H9 (cell line): ENCODE results near the gene YIPF2. TPM values are rescaled to one million over a fixed set of nuclear protein-coding genes. Genes with fewer than 3 reads are reported as not detected.
A peak's percentile ranks its signal among the peaks of the same experiment; 100 is the strongest.

ENCODE experiments used
- DNase-seq: peaks from one replicate; pipeline ENCODE4 v3.0.0-alpha.2; 2017
- H2AFZ ChIP-seq: one replicate; pipeline ENCODE4 v1.6.1; 2013; ENCODE audit warnings: mild to moderate bottlenecking, low read length, control low read depth, moderate library complexity
- H2AK5ac ChIP-seq: 2 replicates; pipeline ENCODE4 v1.6.1; 2013; ENCODE audit warnings: low read length, control low read depth, mixed read lengths; ENCODE audit not compliant: insufficient read length
- H2BK120ac ChIP-seq: one replicate; pipeline ENCODE4 v1.6.1; 2013; ENCODE audit warnings: low read depth, mild to moderate bottlenecking, low read length, control low read depth, inconsistent platforms; ENCODE audit not compliant: poor library complexity, severe bottlenecking
- H2BK12ac ChIP-seq: 2 replicates; pipeline ENCODE4 v1.6.1; 2013; ENCODE audit warnings: low read length, control low read depth, mixed read lengths, low read depth; ENCODE audit not compliant: insufficient read length
- H2BK15ac ChIP-seq: 2 replicates; pipeline ENCODE4 v1.6.1; 2013; ENCODE audit warnings: low read depth, low read length, control low read depth
- H2BK20ac ChIP-seq: one replicate; pipeline ENCODE4 v1.6.1; 2013; ENCODE audit warnings: low read depth, mild to moderate bottlenecking, low read length, control low read depth, inconsistent platforms; ENCODE audit not compliant: poor library complexity, severe bottlenecking
- H2BK5ac ChIP-seq: 2 replicates; pipeline ENCODE4 v1.6.1; 2013; ENCODE audit warnings: low read length, control low read depth, mixed read lengths; ENCODE audit not compliant: insufficient read length
- H3K14ac ChIP-seq: 2 replicates; pipeline ENCODE4 v1.6.1; 2013; ENCODE audit warnings: low read length, control low read depth; ENCODE audit not compliant: insufficient read depth
- H3K18ac ChIP-seq: 2 replicates; pipeline ENCODE4 v1.6.1; 2013; ENCODE audit warnings: low read depth, mild to moderate bottlenecking, mixed read lengths, low read length, control low read depth; ENCODE audit not compliant: insufficient read length
- H3K23ac ChIP-seq: 2 replicates; pipeline ENCODE4 v1.6.1; 2013; ENCODE audit warnings: low read length, control low read depth, mixed read lengths, low read depth; ENCODE audit not compliant: insufficient read length
- H3K23me2 ChIP-seq: 2 replicates; pipeline ENCODE4 v1.6.1; 2013; ENCODE audit warnings: low read depth, mild to moderate bottlenecking, mixed read lengths, low read length, control low read depth; ENCODE audit not compliant: insufficient read length, poor library complexity, severe bottlenecking
- H3K27ac ChIP-seq: 2 replicates; pipeline ENCODE4 v1.5.1; 2013; ENCODE audit warnings: low read length, control low read depth, mixed read lengths, low read depth; ENCODE audit not compliant: insufficient read length
- H3K27me3 ChIP-seq: 2 replicates; pipeline ENCODE4 v1.6.1; 2013; ENCODE audit warnings: low read length, control low read depth, inconsistent platforms; ENCODE audit not compliant: insufficient read depth
- H3K4ac ChIP-seq: 2 replicates; pipeline ENCODE4 v1.6.1; 2013; ENCODE audit warnings: low read depth, mild to moderate bottlenecking, control low read depth, inconsistent platforms, low read length, moderate library complexity
- H3K4me1 ChIP-seq: 2 replicates; pipeline ENCODE4 v1.6.1; 2013; ENCODE audit warnings: low read length, control low read depth, inconsistent platforms; ENCODE audit not compliant: insufficient read depth
- H3K4me2 ChIP-seq: 2 replicates; pipeline ENCODE4 v1.6.1; 2013; ENCODE audit warnings: low read length, control low read depth, mixed read lengths; ENCODE audit not compliant: insufficient read length, insufficient read depth
- H3K56ac ChIP-seq: 2 replicates; pipeline ENCODE4 v1.6.1; 2013; ENCODE audit warnings: low read depth, mild to moderate bottlenecking, mixed read lengths, low read length, control low read depth; ENCODE audit not compliant: insufficient read length
- H3K79me1 ChIP-seq: 2 replicates; pipeline ENCODE4 v1.6.1; 2013; ENCODE audit warnings: low read depth, mild to moderate bottlenecking, moderate library complexity, low read length, control low read depth, inconsistent platforms; ENCODE audit not compliant: insufficient read depth, poor library complexity, severe bottlenecking
- H3K79me2 ChIP-seq: 2 replicates; pipeline ENCODE4 v1.6.1; 2013; ENCODE audit warnings: low read length, control low read depth, inconsistent platforms; ENCODE audit not compliant: insufficient read depth
- H3K9ac ChIP-seq: 2 replicates; pipeline ENCODE4 v1.6.1; 2013; ENCODE audit warnings: low read length, control low read depth, mixed read lengths; ENCODE audit not compliant: insufficient read length; ENCODE audit errors: extremely low read depth
- H3K9me3 ChIP-seq: one replicate; pipeline ENCODE4 v1.6.1; 2013; ENCODE audit warnings: low read depth, low read length, inconsistent platforms; ENCODE audit not compliant: control insufficient read depth
- H3T11ph ChIP-seq: one replicate; pipeline ENCODE4 v1.6.1; 2013; ENCODE audit warnings: mild to moderate bottlenecking, low read length, control low read depth, inconsistent platforms
- H4K20me1 ChIP-seq: one replicate; pipeline ENCODE4 v1.6.1; 2013; ENCODE audit not compliant: control insufficient read depth, insufficient read length, insufficient read depth
- H4K5ac ChIP-seq: 2 replicates; pipeline ENCODE4 v1.6.1; 2013; ENCODE audit warnings: low read depth, mild to moderate bottlenecking, mixed read lengths, low read length, control low read depth; ENCODE audit not compliant: insufficient read length
- H4K8ac ChIP-seq: replicated peaks from 2 replicates; pipeline ENCODE4 v1.6.1; 2013; ENCODE audit warnings: low read length, control low read depth, mixed read lengths, low read depth; ENCODE audit not compliant: insufficient read length
- H4K91ac ChIP-seq: 2 replicates; pipeline ENCODE4 v1.6.1; 2013; ENCODE audit warnings: low read depth, mild to moderate bottlenecking, moderate library complexity, mixed read lengths, low read length, control low read depth; ENCODE audit not compliant: insufficient read length
- H3K27ac Mint-ChIP-seq, 3 experiments: 2 replicates in 2 of 3; 3 replicates in 1 of 3; pipeline ENCODE4 v1.8.0; 2020 to 2021; ENCODE audit warnings: mixed read lengths in 3 of 3, mild to moderate bottlenecking in 1 of 3, moderate library complexity in 1 of 3
- H3K27me3 Mint-ChIP-seq: 2 replicates; pipeline ENCODE4 v1.8.0; 2021; ENCODE audit warnings: low read depth, mild to moderate bottlenecking, moderate library complexity, mixed read lengths
- H3K36me3 Mint-ChIP-seq, 3 experiments: 2 replicates in 2 of 3; 3 replicates in 1 of 3; pipeline ENCODE4 v1.8.0; 2020 to 2021; ENCODE audit warnings: low read depth in 3 of 3, mixed read lengths in 3 of 3; ENCODE audit not compliant: insufficient read depth in 1 of 3
- H3K4me1 Mint-ChIP-seq, 2 experiments: 2 replicates each; pipeline ENCODE4 v1.8.0; 2020; ENCODE audit warnings: mixed read lengths in 2 of 2
- H3K4me3 Mint-ChIP-seq, 2 experiments: 2 replicates in 1 of 2; 3 replicates in 1 of 2; pipeline ENCODE4 v1.8.0; 2020 to 2021; ENCODE audit warnings: mild to moderate bottlenecking in 2 of 2, mixed read lengths in 2 of 2, moderate library complexity in 1 of 2
- H3K9me3 Mint-ChIP-seq, 2 experiments: 2 replicates in 1 of 2; 3 replicates in 1 of 2; pipeline ENCODE4 v1.8.0; 2020; ENCODE audit warnings: mild to moderate bottlenecking in 2 of 2, mixed read lengths in 2 of 2, moderate library complexity in 1 of 2
- WGBS: extraction: QIAGEN DNeasy Blood & Tissue Kit; methylation state at CpG from one replicate; pipeline ENCODE4 v1.1.7; 2013; ENCODE audit warnings: missing lambda C conversion rate, low lambda C conversion rate, mixed read lengths; ENCODE audit not compliant: insufficient read length; ENCODE audit errors: extremely low coverage; 5-methylcytosine and 5-hydroxymethylcytosine counted together
- total RNA-seq: library from RNA; stranded (reverse); gene quantifications from 2 replicates; pipeline ENCODE4 v1.2.1, GENCODE V29; 2021
- TF ChIP-seq, protein P1 (sequence below): fragments of 200-600 bp; sonication (generic); conservative IDR thresholded peaks from 3 replicates; pipeline ENCODE4 v1.8.0; 2021; ENCODE audit warnings: antibody characterized with exemption, mild to moderate bottlenecking

The YIPF2 gene
- total RNA-seq, 1 experiment from 2014 or later, result 58.2 TPM

DNA sequence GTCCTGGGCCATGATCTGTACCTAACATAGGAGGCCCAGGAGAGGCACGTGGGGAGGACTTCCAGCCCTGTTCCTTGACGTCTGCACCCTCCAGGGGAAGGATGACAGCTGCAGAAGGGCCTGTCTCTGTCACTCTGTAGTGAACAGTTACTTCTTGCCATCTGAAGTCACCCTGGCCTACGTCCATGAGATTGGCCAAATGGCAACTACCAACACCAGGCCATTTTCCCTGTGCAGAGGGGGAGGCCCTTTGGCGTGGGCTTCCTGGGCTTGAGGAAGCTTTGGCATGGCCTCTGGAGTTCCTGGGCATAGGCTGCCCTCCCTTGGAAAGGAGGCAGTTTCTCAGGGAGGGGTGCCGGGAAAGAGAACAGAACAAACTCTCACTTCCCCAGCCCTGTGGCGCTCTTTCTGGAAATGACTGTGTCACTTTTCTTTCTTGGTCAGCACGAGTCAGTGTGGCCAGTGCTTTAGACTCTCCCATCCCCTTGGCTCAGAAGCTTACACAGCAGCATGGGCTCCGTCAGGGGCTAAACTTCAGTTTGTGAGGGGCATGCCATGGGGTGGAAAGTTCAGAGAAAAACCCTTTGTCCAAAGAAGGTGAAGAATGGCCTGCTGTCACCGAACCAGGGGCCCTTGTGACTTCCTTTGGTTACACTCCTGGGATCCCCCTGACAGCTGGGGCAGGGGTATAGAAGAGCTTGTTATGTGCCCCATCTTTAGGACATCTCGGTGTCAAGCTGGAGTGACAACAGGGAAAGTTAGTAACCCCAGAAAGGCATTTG, 51.8 kb downstream of the YIPF2 start:
- H2BK120ac ChIP-seq, result no peak overlapping the region
- H3K27ac Mint-ChIP-seq, result peak overlapping the region in 2 of 3 experiments; percentile 52 to 71; a peak in 3 of 7 replicates
- no peak overlapping the region for H3K23ac ChIP-seq
- peaks cover 6% of the 10 kb centered on the region; the same call in 1 of the 2 replicates for H3K4me1 ChIP-seq
- H3K4me1 Mint-ChIP-seq, result peaks cover 38 to 43% of the 10 kb centered on the region in 2 experiments
- H4K20me1 ChIP-seq, result no peaks in the 10 kb centered on the region
- no CpG with 5 or more reads among the region's 10 CpGs for WGBS
- H3K27me3 Mint-ChIP-seq, result no peaks in the 10 kb centered on the region
- DNase-seq, result no peak
- no peaks in the 10 kb centered on the region for H3K9me3 Mint-ChIP-seq
- H3K9ac ChIP-seq, result no peak overlapping the region
- H2AK5ac ChIP-seq, result no peak overlapping the region
- no peak overlapping the region for H2BK20ac ChIP-seq
- no peaks in the 10 kb centered on the region for H3K27me3 ChIP-seq
- no peak overlapping the region for H3K56ac ChIP-seq
- no peak overlapping the region for H3T11ph ChIP-seq
- H4K8ac ChIP-seq, result no peak overlapping the region
- no peak overlapping the region for H3K4me3 Mint-ChIP-seq
- no peak overlapping the region for H4K5ac ChIP-seq
- peaks cover 7% of the 10 kb centered on the region for H3K79me1 ChIP-seq
- no peak overlapping the region for H2BK12ac ChIP-seq
- H2BK15ac ChIP-seq, result no peak overlapping the region
- H3K23me2 ChIP-seq, result peaks cover 4% of the 10 kb centered on the region
- TF ChIP-seq, protein P1, sequence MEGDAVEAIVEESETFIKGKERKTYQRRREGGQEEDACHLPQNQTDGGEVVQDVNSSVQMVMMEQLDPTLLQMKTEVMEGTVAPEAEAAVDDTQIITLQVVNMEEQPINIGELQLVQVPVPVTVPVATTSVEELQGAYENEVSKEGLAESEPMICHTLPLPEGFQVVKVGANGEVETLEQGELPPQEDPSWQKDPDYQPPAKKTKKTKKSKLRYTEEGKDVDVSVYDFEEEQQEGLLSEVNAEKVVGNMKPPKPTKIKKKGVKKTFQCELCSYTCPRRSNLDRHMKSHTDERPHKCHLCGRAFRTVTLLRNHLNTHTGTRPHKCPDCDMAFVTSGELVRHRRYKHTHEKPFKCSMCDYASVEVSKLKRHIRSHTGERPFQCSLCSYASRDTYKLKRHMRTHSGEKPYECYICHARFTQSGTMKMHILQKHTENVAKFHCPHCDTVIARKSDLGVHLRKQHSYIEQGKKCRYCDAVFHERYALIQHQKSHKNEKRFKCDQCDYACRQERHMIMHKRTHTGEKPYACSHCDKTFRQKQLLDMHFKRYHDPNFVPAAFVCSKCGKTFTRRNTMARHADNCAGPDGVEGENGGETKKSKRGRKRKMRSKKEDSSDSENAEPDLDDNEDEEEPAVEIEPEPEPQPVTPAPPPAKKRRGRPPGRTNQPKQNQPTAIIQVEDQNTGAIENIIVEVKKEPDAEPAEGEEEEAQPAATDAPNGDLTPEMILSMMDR, result no peak
- H2BK5ac ChIP-seq, result no peak overlapping the region
- no peak overlapping the region for H2AFZ ChIP-seq
- no peak overlapping the region for H4K91ac ChIP-seq
- H3K14ac ChIP-seq, result no peak overlapping the region
- no peak overlapping the region for H3K4me2 ChIP-seq
- H3K18ac ChIP-seq, result no peak overlapping the region
- no peak overlapping the region for H3K4ac ChIP-seq
- peaks cover 32% of the 10 kb centered on the region; the same call in 1 of the 2 replicates for H3K79me2 ChIP-seq
- peaks cover 6 to 27% (median 7%) of the 10 kb centered on the region in 3 experiments; a peak in 6 of 7 replicates for H3K36me3 Mint-ChIP-seq
- H3K9me3 ChIP-seq, result no peaks in the 10 kb centered on the region
- H3K27ac ChIP-seq, result no peak overlapping the region
